ENCODE results near the gene TIMMDC1.

DNA sequence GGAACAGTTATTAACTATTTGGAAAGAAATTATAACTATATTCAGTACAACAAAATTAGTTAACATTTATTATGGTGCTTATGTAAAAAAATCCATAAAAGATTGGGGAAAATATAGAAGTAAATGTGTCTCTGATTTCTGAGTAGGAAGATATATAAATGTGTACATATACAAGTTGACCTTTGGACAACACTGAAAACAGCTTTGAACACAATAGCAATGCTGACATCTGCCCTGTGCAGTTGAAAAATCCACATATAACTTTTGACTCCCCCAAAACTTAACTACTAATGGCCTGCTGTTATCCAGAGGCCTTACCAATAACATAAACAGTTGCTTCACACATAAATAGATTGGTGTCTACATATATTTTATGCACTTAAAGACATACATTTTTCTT, 12.3 kb downstream of the TIMMDC1 start:
- TF ChIP-seq, protein P1, sequence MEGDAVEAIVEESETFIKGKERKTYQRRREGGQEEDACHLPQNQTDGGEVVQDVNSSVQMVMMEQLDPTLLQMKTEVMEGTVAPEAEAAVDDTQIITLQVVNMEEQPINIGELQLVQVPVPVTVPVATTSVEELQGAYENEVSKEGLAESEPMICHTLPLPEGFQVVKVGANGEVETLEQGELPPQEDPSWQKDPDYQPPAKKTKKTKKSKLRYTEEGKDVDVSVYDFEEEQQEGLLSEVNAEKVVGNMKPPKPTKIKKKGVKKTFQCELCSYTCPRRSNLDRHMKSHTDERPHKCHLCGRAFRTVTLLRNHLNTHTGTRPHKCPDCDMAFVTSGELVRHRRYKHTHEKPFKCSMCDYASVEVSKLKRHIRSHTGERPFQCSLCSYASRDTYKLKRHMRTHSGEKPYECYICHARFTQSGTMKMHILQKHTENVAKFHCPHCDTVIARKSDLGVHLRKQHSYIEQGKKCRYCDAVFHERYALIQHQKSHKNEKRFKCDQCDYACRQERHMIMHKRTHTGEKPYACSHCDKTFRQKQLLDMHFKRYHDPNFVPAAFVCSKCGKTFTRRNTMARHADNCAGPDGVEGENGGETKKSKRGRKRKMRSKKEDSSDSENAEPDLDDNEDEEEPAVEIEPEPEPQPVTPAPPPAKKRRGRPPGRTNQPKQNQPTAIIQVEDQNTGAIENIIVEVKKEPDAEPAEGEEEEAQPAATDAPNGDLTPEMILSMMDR (conservative IDR thresholded peaks at IDR 0.05), result no peak
- TF ChIP-seq ZFX (IDR thresholded peaks at IDR 0.05), result no peak

Data from C4-2B (cell line).